OCI-M2 (cell line): ENCODE data around the gene INPP5B.

ENCODE experiments used
- DNase-seq: peaks from one replicate; lab custom pipeline; 2025; ENCODE audit not compliant: unreplicated experiment; lab: John Stamatoyannopoulos, UW

Gene INPP5B

GRCh38 chr1:37845049-37845646 lies 101.7 kb downstream of the INPP5B start:
- no peak for DNase-seq

- no peak for DNase-seq
Observed at GRCh38 chr1:37844536-37844935, 102.3 kb downstream of the INPP5B start.

GRCh38 chr1:37841652-37842051 lies 105.2 kb downstream of the INPP5B start:
- DNase-seq, result no peak

GRCh38 chr1:37840711-37841110 lies 106.1 kb downstream of the INPP5B start:
- no peak for DNase-seq

GRCh38 chr1:37839676-37840075 lies 107.2 kb downstream of the INPP5B start:
- DNase-seq, result no peak

- no peak for DNase-seq
Observed at GRCh38 chr1:37836788-37837187, 110.1 kb downstream of the INPP5B start.

GRCh38 chr1:37831809-37832208 lies 115.0 kb downstream of the INPP5B start:
- no peak for DNase-seq

- no peak for DNase-seq
Observed at GRCh38 chr1:37831109-37831508, 115.7 kb downstream of the INPP5B start.

GRCh38 chr1:37828410-37829074 lies 118.3 kb downstream of the INPP5B start:
- no peak for DNase-seq

- no peak for DNase-seq
Observed at GRCh38 chr1:37825506-37825905, 121.3 kb downstream of the INPP5B start.

GRCh38 chr1:37824001-37824400 lies 122.9 kb downstream of the INPP5B start:
- DNase-seq, result no peak

GRCh38 chr1:37822906-37823815 lies 123.7 kb downstream of the INPP5B start:
- no peak for DNase-seq

GRCh38 chr1:37821481-37821880 lies 125.4 kb downstream of the INPP5B start:
- no peak for DNase-seq

- no peak for DNase-seq
Observed at GRCh38 chr1:37817481-37817880, 129.4 kb downstream of the INPP5B start.

- no peak for DNase-seq
Observed at GRCh38 chr1:37814252-37814651, 132.6 kb downstream of the INPP5B start.

GRCh38 chr1:37813529-37814145 lies 133.2 kb downstream of the INPP5B start:
- DNase-seq, result no peak

- DNase-seq, result no peak
Observed at GRCh38 chr1:37811027-37811655, 135.7 kb downstream of the INPP5B start.
